ENCODE data around the gene MAGI2.

Gene MAGI2

DNA sequence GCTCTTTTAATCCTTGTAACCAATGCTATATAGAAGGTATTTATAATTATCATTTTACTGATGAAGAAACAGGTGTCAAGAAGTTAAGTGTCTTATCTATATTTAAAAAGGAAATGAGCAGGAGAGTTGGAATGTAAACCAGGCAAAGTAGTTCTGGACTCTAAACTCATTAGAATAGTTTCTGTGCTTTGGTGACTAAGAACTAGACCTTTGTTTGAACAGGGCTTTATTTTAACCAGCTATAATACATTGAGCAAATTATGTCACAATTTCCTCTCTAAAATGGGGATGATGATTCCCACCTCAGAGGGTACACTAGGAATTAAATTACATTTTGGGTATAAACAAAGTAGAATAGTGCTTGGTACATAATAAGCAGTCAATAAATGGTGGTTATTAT lies 236.0 kb downstream of the MAGI2 start:
- H3K4me3 ChIP-seq (ENCODE audit: low read depth, low read length): no peak overlapping the region
- no peak for DNase-seq (ENCODE audit: low read depth)

DNA sequence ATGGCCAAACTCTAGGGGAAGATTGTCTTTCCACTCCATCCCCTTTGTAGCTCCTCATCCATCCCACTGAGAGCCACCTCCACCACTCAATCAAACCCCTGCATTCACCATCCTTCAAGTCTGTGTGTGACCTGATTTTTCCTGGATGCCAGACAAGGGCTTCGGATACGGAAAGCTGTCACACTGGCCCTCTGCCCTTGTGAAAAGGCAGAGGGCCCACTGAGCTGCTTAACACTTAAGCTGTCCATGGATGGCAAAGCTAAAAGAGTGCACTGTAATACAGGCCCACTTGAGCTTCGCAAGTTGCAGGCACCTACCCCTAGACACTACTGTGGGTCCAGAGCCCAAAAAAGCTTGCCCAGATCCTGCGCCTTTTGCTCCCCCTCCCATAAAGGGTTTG lies 237.2 kb downstream of the MAGI2 start:
- no peak overlapping the region for H3K4me3 ChIP-seq (ENCODE audit: low read depth, low read length)
- DNase-seq (ENCODE audit: low read depth): no peak

DNA sequence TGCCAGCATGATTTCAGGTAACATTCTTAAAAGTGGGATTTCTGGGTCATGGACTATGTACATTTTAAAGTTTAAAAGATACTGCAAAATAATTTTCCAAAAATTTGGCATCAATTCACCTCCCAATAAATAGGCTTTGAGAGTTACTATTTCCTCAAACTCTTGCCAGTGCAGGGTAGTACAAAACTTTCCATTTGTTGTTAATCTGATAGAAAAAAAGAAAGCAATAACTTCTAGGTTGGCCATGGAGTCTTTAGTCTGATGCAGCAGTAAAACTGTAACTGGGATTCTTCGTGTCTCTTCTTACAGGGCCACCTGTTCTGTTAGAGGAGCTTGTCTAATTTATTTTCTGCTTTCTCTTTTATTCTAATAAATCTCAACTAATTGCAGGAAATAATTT lies 241.1 kb downstream of the MAGI2 start:
- no peak for DNase-seq (ENCODE audit: low read depth)
- no peak overlapping the region for H3K4me3 ChIP-seq (ENCODE audit: low read depth, low read length)

DNA sequence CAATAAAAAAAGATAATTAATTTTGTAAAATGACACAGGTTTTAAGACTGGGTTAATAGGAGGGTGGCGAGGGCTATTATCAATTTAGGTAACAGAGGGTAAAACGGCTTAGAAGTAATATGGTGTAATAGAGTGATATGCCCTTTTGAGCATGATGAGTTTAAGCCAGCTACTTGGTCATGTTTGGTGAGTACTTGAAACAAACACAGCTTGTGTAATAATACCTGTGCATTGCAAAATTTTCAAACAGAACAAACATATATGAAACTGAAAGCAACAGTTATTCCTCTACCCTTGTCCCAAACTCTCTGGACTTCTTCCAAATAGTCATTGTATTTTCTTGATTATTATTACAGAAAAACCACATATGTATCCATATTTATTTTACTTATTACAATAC lies 241.7 kb downstream of the MAGI2 start:
- no peak for DNase-seq (ENCODE audit: low read depth)

DNA sequence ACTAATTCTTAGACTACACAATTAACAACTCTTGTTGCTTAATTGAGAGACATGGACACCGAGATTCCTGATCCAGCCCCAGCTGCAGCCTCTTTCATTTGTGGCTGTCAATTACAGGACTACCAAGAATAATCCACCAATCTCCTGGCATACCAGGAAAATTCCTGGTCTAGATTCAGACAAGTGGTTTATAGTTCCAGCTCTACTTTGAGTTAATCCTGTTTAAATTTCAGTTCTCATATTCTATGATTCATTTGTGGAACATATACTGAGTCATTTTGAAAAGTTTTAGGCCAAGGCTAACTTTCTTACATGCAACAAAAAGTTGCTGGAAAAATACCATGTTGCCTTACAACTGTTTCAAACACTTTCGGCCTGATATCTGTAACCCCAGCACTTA lies 253.5 kb downstream of the MAGI2 start:
- no peak for DNase-seq (ENCODE audit: low read depth)
- no peak overlapping the region for H3K4me3 ChIP-seq (ENCODE audit: low read depth, low read length)

More for the DNA sequence above, 241.7 kb downstream of the MAGI2 start:
- H3K4me3 ChIP-seq (ENCODE audit: low read depth, low read length): no peak overlapping the region

DNA sequence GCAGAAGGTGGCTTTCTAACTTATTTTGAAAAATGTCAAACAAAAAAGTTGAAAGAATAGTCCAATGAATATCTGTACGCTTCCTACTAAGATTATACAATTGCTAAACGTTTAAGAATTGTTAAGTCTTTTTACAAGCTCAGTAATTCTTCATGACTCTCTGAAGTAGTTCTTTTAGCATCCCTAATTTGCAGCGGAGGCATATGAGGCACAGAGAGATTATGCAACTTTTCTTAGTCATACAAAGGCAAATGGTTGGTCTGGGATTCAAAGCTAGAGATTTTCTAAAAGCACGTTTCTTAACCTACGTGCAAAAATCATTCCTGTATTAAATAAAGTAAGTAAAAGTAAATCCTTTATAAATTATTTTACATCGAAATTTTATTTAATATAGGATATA lies 254.2 kb downstream of the MAGI2 start:
- H3K4me3 ChIP-seq (ENCODE audit: low read depth, low read length): no peak overlapping the region
- DNase-seq (ENCODE audit: low read depth): peak; percentile 24

DNA sequence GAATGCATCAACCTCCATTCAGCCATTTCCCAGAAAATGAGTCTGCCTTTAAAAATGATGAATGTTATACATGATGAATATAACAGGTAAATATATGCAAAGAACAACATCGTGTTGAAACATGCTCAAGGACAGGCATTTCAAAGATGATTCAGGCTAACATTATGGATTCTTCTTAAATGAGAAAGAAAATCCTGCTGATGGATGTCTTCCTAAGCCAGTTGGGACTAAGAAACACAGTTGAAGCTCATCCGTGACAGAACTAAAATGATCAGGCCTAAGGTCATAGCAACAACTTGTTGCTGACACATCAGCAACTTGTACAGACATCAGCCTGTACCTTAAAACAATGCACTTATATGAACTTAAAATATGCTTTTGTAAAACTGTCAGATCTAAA lies 267.9 kb downstream of the MAGI2 start:
- H3K4me3 ChIP-seq (ENCODE audit: low read depth, low read length): no peak overlapping the region
- DNase-seq (ENCODE audit: low read depth): no peak

DNA sequence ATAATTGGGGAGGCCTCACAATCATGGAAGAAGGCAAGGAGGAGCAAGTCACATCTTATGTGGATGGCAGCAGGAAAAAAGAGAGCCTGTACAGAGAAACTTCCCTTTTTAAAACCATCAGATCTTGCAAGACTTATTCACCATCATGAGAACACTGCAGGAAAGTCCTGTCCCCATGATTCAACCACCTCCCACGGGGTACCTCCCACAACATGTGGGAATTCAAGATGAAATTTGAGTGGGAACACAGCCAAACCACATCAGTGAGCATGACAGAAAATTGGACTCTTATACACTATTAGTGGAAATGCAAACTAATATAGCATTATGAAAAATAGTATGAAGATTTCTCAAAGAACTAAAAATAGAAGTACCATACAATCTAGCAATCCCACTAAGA lies 271.2 kb downstream of the MAGI2 start:
- H3K4me3 ChIP-seq (ENCODE audit: low read depth, low read length): no peak overlapping the region
- DNase-seq (ENCODE audit: low read depth): peak; percentile 64

DNA sequence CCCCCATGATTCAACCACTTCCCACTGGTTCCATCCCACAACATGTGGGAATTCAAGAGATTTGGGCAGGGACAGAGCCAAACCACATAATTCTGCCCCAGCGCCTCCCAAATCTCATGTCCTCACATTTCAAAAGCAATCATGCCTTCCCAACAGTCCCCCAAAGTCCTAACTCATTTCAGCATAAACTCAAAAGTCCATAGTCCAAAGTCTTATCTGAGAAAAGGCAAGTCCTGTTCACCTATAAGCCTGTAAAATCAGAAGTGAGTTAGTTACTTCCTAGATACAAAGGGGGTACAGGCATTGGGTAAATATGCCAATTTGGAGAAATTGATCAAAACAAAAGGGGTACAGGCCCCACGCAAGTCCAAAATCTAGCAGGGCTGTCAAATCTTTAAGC lies 272.9 kb downstream of the MAGI2 start:
- H3K4me3 ChIP-seq (ENCODE audit: low read depth, low read length): no peak overlapping the region
- no peak for DNase-seq (ENCODE audit: low read depth)

DNA sequence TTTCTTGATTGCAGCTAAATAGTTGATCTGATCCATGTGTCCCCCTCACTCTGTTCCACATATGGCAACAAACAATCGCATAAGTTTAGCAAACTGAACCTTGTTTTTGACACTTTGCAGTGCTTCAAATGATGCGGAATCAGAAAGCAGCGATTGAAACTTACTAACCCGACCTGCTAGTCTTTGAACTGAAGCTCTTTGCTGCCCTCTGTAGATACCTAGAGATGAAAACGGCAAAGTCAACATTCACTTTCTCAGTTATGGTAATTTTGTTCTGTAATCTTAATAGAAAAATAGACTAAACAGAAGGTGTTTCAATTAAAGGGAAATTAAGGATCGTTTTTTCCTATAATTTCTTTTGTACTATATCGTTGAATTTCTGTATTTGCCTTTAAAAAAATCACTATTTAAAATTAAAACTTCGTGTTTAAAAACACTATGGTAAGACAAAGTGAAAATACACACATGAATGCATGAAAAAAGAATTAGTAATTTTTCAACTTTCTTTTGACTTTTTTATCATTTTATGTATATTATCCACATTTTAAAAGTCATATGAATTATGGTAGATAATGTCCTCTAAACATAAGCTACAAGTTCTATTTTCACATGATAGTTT lies 276.5 kb downstream of the MAGI2 start:
- DNase-seq (ENCODE audit: low read depth): peak; percentile 11

DNA sequence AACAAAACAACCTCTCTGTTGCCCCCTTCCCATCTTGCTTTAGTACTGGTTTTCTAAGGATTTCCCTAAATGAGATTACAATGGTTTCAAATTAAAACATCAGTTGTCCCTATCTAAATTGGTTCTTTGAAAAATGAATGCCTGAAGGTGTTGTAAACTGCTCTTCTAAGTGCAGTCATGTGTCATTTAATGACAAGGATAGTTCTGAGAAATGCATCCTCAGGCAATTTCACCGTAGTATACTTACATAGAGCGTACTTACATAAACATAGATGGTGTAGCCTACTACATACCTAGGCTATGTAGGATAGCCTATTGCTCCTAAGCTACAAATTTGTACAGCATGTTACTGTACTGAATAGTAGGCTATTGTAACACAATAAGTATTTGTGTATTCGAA lies 278.1 kb downstream of the MAGI2 start:
- DNase-seq (ENCODE audit: low read depth): no peak
- no peak overlapping the region for H3K4me3 ChIP-seq (ENCODE audit: low read depth, low read length)

More for the DNA sequence above, 276.5 kb downstream of the MAGI2 start:
- no peak overlapping the region for H3K4me3 ChIP-seq (ENCODE audit: low read depth, low read length)

DNA sequence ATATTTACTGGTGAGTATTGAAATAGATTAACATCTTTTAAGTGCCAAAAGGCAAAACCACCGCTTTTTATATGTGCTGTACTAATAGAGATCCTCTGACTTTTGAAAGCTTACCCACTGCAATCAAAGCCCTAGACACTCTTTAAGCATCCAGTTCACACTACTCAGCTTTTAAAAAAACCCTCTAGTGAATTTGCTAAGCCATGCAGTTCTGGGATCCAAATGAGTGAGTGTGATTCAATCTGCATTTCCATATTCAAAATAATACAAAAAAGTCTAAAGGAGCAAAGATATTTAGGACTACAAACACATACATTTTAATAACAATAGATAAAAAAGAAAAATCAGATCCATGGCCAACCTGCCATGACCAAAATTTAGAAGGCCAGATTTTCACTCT lies 288.2 kb downstream of the MAGI2 start:
- no peak for DNase-seq (ENCODE audit: low read depth)
- H3K4me3 ChIP-seq (ENCODE audit: low read depth, low read length): no peak overlapping the region

DNA sequence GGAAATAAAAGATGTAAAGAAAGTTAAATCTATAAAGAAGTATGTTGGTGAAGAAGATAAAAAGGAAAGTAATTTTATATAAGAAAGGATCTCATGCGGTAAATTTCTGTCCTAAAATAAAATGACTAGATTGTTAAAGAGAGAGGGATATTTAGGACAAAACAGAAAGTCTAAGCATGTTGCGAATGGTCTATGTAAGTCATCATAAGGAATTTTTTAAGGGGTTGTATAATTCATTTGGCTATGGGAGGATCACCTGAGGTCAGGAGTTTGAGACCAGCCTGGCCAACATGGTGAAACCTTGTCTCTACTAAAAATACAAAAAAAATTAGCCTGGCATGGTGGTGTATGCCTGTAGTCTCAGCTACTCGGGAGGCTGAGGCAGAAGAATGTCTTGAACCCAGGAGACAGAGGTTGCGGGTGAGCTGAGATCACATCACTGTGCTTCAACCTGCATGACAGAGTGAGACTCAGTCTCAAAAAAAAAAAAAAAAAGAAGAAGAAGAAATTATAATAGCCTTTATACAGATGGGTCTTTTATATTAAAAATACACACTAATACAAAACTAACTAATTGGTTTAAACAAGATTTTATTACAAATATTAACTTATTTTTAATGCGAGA lies 294.3 kb downstream of the MAGI2 start:
- no peak overlapping the region for H3K4me3 ChIP-seq (ENCODE audit: low read depth, low read length)

DNA sequence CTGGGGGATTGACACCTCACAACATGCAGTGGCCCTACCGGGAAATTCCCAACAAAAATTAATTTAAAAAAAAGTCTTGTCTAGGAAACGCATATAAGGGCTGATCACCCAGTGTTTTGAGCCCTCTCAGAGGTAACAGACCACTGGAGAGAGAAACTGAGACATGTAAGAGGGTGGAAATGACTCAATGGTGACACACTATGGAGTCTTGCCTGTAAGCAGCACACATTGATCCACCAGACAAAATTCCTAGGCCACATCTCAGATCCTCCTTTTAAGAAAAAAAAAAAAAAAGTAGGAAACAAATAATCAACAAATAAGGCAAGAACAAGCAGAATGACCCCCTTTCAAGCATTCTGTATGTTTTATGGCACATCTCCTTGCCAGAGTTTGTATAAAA lies 296.2 kb downstream of the MAGI2 start:
- DNase-seq (ENCODE audit: low read depth): no peak
- no peak overlapping the region for H3K4me3 ChIP-seq (ENCODE audit: low read depth, low read length)

More for the DNA sequence above, 294.3 kb downstream of the MAGI2 start:
- DNase-seq (ENCODE audit: low read depth): no peak

DNA sequence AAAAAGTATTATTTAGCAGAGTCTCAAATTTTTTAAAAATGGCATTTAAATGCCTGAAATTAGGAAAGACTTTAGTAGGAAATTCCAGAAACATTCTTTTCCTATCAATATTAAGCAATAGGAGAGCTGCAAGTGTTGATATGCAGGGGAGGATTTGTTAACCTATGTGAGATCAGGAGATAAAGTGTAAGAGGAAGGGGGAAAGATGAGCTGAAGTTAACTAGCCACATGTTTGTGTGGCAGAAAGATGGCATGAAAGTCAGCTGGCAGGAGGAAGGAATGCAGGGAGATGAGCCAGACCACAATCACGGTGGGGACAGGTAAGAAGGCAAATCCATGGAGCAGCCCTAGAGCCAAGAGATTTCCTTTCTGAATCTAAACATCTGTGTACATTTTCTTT lies 303.6 kb downstream of the MAGI2 start:
- no peak for DNase-seq (ENCODE audit: low read depth)
- no peak overlapping the region for H3K4me3 ChIP-seq (ENCODE audit: low read depth, low read length)

DNA sequence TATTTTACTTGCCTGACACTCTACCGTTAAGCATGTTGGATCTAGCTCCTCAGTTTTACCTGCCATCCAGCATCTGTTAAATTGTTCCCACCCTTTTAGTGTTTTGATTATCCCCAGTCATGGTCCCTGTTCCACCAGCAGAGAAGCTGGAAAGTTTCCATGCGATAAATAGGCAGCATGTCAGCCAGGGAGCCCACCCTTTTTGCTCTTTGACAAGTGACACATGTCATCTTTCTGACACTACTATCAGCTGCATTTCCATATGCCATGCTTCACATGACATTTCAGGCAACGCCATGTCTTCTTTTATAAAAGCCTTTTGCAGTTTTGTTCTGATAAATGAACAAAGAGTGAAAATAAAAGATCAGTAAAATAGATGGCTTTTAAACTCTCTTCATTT lies 310.8 kb downstream of the MAGI2 start:
- H3K4me3 ChIP-seq (ENCODE audit: low read depth, low read length): no peak overlapping the region
- no peak for DNase-seq (ENCODE audit: low read depth)

DNA sequence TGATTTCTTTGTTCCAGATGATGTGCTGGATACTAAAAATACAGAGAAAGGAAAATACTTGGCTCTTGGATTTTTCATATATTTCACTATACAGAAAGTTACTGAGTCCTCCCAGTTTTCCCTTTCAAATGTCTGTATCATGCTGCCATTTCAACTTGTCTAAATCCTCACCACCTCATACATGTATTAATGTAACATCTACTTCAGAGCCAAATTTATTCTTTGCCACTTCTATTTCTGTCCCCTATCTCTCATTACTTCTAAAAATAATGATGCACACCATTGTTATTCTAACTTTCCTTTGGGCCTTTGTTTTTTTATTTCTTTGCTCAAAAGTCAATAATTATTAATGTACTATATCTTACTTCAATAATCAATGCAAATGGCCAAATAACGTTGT lies 312.2 kb downstream of the MAGI2 start:
- DNase-seq (ENCODE audit: low read depth): no peak

DNA sequence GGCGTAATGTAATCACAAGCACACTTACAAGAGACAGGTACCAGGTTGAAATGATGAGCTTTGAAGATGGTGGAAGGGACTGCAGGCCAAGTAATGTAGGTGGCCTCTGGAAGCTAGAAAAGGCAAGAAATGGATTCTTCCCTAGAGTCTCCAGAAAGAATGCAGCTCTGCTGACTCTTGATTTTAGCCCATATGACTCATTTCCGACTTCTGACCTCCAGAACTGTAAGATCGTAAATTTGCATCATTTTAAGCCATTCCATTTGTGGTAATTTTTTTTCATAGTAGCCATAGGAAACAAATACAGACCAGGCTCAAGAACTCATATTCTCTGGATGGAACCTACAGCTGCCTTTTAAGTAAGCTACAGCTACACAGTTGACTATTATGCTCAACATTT lies 315.5 kb downstream of the MAGI2 start:
- peak; percentile 8 for DNase-seq (ENCODE audit: low read depth)
- H3K4me3 ChIP-seq (ENCODE audit: low read depth, low read length): no peak overlapping the region

More for the DNA sequence above, 312.2 kb downstream of the MAGI2 start:
- no peak overlapping the region for H3K4me3 ChIP-seq (ENCODE audit: low read depth, low read length)

DNA sequence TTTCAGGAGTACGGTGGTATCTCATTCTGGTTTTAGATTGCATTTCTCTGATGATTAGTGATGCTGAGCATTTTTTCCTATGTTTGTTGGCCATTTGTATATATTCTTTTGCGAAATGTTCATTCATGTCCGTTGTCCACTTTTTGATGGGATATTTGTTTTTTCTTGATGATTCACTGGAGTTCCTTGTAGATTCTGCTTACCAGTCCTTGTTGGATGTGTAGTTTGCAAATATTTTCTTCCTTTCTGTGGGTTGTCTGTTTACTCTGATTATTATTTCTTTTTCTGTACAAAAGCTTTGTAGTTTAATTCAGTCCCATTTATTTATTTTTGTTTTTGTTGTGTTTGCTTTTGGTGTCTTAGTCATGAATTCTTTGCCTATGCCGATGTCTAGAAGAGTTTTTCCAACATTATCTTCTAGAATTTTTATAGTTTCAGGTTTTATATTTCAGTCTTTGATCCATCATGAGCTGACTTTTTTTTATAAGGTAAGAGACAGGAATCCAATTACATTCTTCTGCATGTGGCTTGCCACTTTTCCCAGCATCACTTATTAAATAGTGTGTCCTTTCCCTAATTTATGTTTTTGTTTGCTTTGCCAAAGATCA lies 320.5 kb downstream of the MAGI2 start:
- no peak for DNase-seq (ENCODE audit: low read depth)
- H3K4me3 ChIP-seq (ENCODE audit: low read depth, low read length): no peak overlapping the region

DNA sequence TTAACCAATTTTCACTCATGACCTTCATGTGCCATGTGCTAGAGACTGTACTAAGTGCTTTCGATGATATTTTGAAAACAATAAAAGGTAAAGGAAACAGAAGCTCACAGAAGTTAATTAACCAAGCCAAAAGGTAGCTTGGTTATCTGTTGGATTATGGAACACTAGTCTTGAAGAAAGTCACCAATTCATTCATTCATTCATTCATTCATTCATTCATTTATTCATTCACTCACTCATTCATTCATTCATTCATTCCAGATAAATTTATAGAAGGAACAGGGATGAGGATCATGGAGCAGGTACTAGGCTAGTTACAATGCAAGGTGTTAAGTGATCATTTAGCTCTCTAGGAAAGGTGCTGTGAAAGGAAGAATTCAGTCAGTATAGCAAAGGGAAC lies 322.8 kb downstream of the MAGI2 start:
- H3K4me3 ChIP-seq (ENCODE audit: low read depth, low read length): no peak overlapping the region
- DNase-seq (ENCODE audit: low read depth): no peak

DNA sequence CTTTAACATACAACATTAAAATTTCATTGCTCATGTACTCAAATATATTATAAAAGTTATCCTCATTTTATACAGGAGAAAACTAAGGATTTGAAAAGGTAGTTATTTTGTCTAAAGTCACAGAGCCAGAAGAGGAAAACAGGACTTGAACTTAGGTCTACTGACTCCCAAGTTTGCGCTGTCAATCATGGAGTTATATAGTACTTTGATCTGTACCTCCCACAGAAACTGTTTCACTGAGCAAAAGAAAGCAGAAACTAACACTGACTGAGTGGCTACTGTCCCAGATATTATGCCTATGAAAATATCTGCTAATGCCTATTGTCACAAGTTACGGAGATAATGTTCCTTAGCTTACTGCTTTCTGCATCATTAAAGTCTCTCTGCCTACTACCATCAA lies 329.1 kb downstream of the MAGI2 start:
- H3K4me3 ChIP-seq (ENCODE audit: low read depth, low read length): no peak overlapping the region
- no peak for DNase-seq (ENCODE audit: low read depth)
